CD4-positive, alpha-beta T cell treated with Interferon gamma for 1 hour (primary cell): ENCODE data around the gene PIGB.
"Not testable (repeated sequence)": the region's sequence is repeated elsewhere in the genome, so short reads cannot be mapped to it uniquely, and the experiment has no call there.

Experiments used
- DNase-seq: peaks from one replicate; pipeline ENCODE4 v3.0.0-alpha.2; 2020

Gene PIGB

DNA sequence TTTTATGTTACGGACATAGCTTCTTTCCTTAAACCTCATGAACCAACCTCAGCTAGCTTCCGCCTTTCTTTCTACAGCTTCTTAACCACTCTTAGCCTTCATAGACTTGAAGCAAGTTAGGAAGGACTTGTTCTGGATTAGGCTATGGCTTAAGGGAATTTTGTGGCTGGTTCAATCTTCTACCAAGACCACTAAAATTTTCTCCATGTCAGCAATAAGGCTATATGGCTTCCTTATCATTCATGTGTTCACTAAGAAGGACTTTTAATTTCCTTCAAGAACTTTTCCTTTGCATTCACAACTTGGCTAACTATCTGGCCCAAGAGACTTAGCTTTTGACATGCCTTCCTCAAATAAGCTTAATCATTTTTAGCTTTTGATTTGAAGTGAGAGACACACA is 64.7 kb downstream of the PIGB start:
- no peak for DNase-seq

DNA sequence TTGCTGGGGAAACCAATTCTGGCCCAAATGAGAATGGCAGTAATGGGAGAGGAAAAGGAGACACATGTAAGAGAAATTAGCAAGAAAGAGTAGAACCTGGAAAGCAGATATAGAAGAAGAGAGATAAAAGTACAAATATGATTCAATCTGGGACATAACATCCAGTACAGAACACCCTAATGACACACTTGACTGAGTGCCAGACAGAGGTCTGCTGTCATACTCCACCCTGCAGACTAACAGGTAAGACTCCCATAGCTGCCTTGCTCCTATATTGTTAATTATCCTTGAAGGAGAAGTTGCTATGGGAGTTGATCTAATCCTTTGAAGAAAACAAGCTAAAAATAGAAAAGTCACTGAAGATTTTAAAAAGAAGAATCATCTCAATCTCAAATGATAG is 68.0 kb downstream of the PIGB start:
- DNase-seq = no peak

DNA sequence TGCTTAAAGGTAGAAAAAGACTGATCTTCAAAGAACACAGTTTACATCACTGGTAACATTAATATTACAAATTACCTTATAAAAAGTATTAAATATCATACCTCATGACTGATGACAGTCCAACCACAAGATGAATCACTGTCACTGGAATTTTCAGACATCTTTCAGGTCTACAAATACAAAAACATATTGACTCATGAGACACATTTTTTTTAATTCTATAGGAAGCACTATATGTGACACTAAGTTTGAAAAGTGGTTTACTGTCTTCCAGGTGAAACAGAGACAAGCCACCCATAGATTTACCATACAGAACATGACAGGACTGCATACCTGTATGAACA is 70.2 kb downstream of the PIGB start:
- DNase-seq = no peak

DNA sequence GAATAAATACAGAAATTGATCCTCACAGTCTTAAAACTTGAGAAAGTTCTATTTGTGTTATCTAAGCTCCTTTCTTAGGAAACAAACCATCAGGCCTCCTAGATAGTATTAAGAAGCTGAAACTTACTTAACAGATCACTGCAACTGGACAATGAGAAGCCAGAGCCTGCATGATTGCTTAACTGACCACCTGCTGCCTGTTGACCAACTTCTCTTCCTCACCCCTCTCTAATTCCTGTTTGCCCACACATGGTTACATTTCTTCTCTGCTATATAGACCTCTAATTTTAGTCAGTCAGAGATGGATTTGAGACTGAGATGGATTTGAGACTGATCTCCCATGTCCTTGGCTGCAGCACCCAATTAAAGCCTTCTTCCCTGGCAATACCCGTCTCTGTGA is 75.7 kb downstream of the PIGB start:
- no peak for DNase-seq

DNA sequence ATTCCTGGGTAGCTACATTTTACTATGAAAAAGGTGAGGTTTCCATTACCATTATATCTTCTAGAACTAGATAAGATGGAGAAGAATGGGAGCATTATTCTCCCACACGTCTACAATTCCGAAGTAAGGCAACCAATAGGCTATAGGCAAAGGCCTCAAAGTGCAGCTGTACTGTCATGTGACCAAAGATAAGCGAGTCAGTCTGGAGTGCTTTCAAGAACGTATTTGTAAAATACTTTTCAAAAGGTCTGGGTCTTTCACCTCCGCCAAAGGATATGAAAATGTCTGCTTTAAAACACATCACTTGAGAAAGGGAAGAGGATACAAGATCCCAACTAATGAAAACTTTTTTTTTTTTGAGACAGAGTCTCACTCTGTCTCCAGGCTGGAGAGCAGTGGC is 79.2 kb downstream of the PIGB start:
- DNase-seq = no peak

DNA sequence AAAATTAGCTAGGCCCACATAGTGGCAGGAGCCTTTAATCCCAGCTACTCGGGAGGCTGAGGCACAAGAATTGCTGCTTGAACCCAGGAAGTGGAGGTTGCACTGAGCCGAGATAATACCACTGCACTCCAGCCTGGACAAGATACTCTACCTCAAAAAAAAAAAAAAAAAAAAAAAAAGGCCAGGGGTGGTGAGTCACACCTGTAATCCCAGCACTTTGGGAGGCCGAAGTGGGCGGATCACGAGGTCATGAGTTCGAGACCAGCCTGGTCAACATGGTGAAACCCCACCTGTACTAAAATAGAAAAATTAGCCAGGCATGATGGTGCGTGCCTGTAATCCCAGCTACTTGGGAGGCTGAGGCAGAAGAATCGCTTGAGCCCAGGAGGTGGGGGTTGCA is 81.0 kb downstream of the PIGB start:
- DNase-seq = not testable (repeated sequence)

DNA sequence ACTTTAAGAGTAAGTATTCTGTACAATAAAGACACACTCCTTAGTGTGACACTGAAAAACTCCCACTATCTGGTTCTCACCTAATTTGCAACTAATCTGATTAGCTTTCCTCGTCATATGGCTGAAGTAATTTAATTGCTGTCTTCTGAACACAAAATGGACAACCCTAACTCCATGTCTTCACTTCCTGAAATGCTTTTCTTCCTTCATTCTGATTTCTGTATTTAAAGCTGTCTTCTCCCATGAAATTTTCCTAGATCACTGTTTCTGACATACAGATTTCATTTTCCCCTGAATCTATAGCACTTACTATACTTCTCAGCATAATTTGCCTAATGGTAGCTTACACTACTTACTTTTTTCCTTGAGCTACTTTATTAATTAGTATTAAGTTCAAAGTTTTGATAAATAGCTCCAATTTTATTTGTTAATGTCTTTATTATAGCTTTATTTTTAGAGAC is 82.8 kb downstream of the PIGB start:
- DNase-seq = no peak

DNA sequence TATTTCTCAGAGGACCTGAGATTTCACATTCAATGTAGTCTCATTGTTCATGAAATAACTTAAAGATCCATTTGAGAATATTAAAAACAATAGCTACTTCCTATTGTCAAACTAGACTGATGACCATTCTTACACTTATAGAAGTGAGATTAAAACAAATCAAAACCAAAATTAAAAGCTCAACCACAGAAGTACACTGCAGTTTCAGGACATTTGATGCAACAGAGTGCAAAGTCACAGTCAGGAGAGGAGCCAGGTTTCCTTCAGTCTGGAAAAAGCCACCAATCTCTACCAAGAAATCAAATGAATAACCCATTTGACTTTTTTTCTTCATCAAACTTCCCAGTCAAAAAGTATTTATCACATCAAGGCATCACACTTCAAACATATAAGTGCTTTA is 83.7 kb downstream of the PIGB start:
- DNase-seq = no peak

DNA sequence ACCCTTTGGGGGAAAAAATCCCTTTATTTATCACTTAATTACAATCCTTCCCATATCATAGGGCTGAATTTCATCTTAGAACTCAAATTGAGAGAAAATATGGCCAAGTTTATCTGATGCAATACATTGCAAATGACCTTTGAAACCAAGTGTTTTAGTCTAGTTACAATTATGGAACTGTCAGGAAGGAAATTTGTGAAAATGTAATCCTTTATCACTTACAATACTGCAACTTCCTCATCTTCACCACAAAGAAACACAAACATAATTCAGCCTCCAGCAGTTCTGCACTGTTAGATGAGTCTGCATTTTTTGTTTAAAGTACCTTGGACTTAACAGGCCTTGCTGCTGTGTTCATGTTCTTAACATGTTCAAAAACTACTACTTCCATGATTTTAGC is 84.5 kb downstream of the PIGB start:
- DNase-seq = no peak
